Transverse colon (tissue), 4 donors: ENCODE data around the gene ECHS1. TPM values are rescaled to one million over a fixed set of nuclear protein-coding genes. Genes with fewer than 3 reads are reported as not detected.

Experiments
- DNase-seq: peaks from one replicate; pipeline ENCODE4 v3.0.0-alpha.2; 2019
- H3K27ac ChIP-seq, 4 donors: fragments of 200-600 bp; sonication (generic); 2 replicates each; pipeline ENCODE4 v1.5.1; 2016 to 2018; ENCODE audit warnings: inconsistent platforms in 4 of 4
- H3K27me3 ChIP-seq: fragments of 200-600 bp; sonication (generic); 2 replicates; pipeline ENCODE4 v1.5.1; 2017; ENCODE audit warnings: inconsistent platforms
- H3K36me3 ChIP-seq, 4 donors: fragments of 200-600 bp; sonication (generic); 2 replicates each; pipeline ENCODE4 v1.5.1; 2017 to 2019; ENCODE audit warnings: inconsistent platforms in 4 of 4
- H3K4me1 ChIP-seq, 4 donors: fragments of 200-600 bp; sonication (generic); 2 replicates each; pipeline ENCODE4 v1.5.1; 2017 to 2020; ENCODE audit warnings: inconsistent platforms in 4 of 4
- H3K4me3 ChIP-seq, 4 donors: fragments of 200-600 bp; sonication (generic); 1 replicate in 1 of 4; 2 replicates in 3 of 4; pipeline versions ENCODE4 v1.5.1 to v1.6.1; 2017 to 2019; ENCODE audit warnings: inconsistent platforms in 4 of 4
- H3K9me3 ChIP-seq, 2 donors: fragments of 200-600 bp; sonication (generic); 2 replicates each; pipeline ENCODE4 v1.5.1; 2017 to 2019; ENCODE audit warnings: inconsistent platforms in 2 of 2
- EP300 ChIP-seq: sonication (generic); formaldehyde crosslinking; IDR thresholded peaks from one replicate; pipeline ENCODE4 v1.6.1; 2017; ENCODE audit warnings: antibody characterized with exemption, low read depth
- POLR2A ChIP-seq: fragments of 450-650 bp; IDR thresholded peaks from one replicate; pipeline ENCODE4 v1.6.1; 2016; ENCODE audit warnings: antibody characterized with exemption, mild to moderate bottlenecking, moderate library complexity
- POLR2AphosphoS5 ChIP-seq, 3 donors: sonication (generic); formaldehyde crosslinking; IDR thresholded peaks; one replicate each; pipeline ENCODE4 v1.6.1; 2016; ENCODE audit warnings: antibody characterized with exemption in 3 of 3
- WGBS, 2 donors: methylation state at CpG; one replicate each; pipeline ENCODE4 v1.1.5; 2018; ENCODE audit warnings: low coverage in 1 of 2; 5-methylcytosine and 5-hydroxymethylcytosine counted together
- in situ Hi-C, 4 donors: fragments of 200-750 bp; cut with MboI; loops; one replicate each; pipeline versions ENCODE4 v1.15.0 to v1.15.1; 2017; ENCODE audit warnings: low sequenced_read_pairs in 3 of 4, low pct_ligation_motif_present in 1 of 4, low pct_unique_long_range_greater_than_20kb in 1 of 4
- intact Hi-C: fragments of 100-400 bp; cut with DNase I; formaldehyde crosslinking; loops from one replicate; pipeline ENCODE4 v1.15.1; 2023; ENCODE audit warnings: low total_unique reads
- total RNA-seq, 4 donors: library from RNA; depleted of rRNA; stranded (reverse); fragments of >200 nt; gene quantifications; one replicate each; pipeline ENCODE4 v1.1.0, GENCODE V29; 2016
- TF ChIP-seq, protein P1 (sequence below), 5 experiments: fragments of 200-600 bp in 3 of 5; fragments of 450-650 bp in 2 of 5; sonication (generic) in 3 of 5; IDR thresholded peaks; 1 replicate in 2 of 5; 2 replicates in 3 of 5; pipeline ENCODE4 v1.5.1; 2016 to 2017; ENCODE audit warnings: antibody characterized with exemption in 5 of 5, inconsistent platforms in 3 of 5, mild to moderate bottlenecking in 2 of 5, moderate library complexity in 1 of 5

ECHS1 gene
- total RNA-seq, 4 donors from 2014 or later, result 48.3 to 165 (median 120) TPM

DNA sequence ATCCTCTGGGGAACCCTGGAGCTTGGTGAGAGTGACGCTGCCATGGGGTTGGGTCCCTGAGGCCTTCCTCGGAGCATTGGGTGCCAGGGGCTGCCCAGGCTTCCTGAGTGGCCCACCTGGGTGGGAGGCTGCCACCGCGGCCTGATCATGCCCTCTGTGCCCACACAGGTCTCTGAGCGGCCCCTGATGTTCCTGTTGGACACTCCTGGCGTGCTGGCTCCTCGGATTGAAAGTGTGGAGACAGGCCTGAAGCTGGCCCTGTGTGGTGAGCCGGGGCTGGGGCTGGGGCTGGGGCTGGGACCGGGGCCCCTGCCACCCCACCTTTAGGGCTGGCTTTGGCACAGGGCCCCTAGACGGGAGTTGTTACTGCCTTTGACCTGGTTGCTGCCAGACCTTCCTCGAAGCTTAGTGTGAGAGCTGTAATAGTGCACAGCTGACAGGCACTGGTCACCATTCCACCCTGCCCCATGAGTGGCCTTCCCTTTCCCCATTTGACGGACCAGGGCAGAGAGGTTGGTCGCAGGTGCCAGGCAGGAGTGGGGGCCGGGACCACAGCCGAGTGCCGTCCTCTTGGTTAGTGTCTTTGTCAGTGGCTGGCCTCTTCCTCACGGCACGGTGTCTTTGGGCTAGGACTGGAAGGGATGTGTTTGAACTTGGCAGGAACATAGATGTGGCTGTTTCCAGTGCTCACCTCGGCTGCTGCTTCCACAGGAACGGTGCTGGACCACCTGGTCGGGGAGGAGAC, 29.0 kb upstream of the ECHS1 start:
- 95% methylated on average over 18 of the region's 21 CpGs; no CpG with 5 or more reads in 1 of the 2 donors for WGBS, 2 donors
- no peaks in the 10 kb centered on the region for H3K27me3 ChIP-seq
- H3K36me3 ChIP-seq, result peaks cover 0 to 42% (median 5%) of the 10 kb centered on the region in 4 donors
- H3K4me3 ChIP-seq, result no peak overlapping the region
- H3K4me1 ChIP-seq, result peaks cover 0 to 4% (median 0%) of the 10 kb centered on the region in 4 donors
- intact Hi-C loops (no loop called here), in situ Hi-C loops (no loop called here)
- no peak for DNase-seq
- TF ChIP-seq POLR2AphosphoS5 (IDR thresholded peaks at IDR 0.05) (no peak), POLR2A (no peak), EP300 (no peak)
- TF ChIP-seq, protein P1, sequence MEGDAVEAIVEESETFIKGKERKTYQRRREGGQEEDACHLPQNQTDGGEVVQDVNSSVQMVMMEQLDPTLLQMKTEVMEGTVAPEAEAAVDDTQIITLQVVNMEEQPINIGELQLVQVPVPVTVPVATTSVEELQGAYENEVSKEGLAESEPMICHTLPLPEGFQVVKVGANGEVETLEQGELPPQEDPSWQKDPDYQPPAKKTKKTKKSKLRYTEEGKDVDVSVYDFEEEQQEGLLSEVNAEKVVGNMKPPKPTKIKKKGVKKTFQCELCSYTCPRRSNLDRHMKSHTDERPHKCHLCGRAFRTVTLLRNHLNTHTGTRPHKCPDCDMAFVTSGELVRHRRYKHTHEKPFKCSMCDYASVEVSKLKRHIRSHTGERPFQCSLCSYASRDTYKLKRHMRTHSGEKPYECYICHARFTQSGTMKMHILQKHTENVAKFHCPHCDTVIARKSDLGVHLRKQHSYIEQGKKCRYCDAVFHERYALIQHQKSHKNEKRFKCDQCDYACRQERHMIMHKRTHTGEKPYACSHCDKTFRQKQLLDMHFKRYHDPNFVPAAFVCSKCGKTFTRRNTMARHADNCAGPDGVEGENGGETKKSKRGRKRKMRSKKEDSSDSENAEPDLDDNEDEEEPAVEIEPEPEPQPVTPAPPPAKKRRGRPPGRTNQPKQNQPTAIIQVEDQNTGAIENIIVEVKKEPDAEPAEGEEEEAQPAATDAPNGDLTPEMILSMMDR (IDR thresholded peaks at IDR 0.05), result no peak
- H3K27ac ChIP-seq, result peak overlapping the region in 1 of 4 donors; percentile 65
- H3K9me3 ChIP-seq, result no peaks in the 10 kb centered on the region

DNA sequence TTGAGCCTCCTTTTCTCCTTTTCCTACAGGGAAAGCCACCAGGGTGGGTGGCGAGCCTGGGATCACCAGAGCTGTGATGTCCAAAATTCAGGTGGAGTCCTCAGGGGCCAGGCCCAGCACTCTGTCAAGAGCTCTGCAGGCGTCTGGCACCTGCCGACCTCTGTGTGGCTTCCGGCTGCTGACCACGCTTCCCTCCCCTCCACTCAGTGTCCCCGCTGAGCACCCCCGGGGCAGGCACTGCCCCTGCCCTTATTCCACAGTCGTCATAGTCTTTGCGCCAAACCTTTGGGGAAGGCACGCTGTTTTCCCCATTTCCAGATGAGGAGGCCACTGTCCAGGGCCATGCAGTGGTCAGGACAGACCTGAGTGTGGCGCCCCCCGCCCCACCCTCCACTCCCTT, 28.3 kb upstream of the ECHS1 start:
- Histone ChIP-seq H3K36me3 (peaks cover 0 to 42% (median 5%) of the 10 kb centered on the region in 4 donors), H3K27me3 (no peaks in the 10 kb centered on the region), H3K27ac (peak overlapping the region in 2 of 4 donors; percentile 17 to 65), H3K4me3 (no peak overlapping the region), H3K9me3 (no peaks in the 10 kb centered on the region), H3K4me1 (peaks cover 0 to 4% (median 0%) of the 10 kb centered on the region in 4 donors)
- TF ChIP-seq POLR2A (no peak), EP300 (no peak), POLR2AphosphoS5 (IDR thresholded peaks at IDR 0.05) (no peak)
- TF ChIP-seq, protein P1 (IDR thresholded peaks at IDR 0.05), result no peak
- 86% methylated on average over 12 of the region's 12 CpGs; no CpG with 5 or more reads in 1 of the 2 donors for WGBS, 2 donors
- no peak for DNase-seq
- in situ Hi-C loops (no loop called here), intact Hi-C loops (no loop called here)

DNA sequence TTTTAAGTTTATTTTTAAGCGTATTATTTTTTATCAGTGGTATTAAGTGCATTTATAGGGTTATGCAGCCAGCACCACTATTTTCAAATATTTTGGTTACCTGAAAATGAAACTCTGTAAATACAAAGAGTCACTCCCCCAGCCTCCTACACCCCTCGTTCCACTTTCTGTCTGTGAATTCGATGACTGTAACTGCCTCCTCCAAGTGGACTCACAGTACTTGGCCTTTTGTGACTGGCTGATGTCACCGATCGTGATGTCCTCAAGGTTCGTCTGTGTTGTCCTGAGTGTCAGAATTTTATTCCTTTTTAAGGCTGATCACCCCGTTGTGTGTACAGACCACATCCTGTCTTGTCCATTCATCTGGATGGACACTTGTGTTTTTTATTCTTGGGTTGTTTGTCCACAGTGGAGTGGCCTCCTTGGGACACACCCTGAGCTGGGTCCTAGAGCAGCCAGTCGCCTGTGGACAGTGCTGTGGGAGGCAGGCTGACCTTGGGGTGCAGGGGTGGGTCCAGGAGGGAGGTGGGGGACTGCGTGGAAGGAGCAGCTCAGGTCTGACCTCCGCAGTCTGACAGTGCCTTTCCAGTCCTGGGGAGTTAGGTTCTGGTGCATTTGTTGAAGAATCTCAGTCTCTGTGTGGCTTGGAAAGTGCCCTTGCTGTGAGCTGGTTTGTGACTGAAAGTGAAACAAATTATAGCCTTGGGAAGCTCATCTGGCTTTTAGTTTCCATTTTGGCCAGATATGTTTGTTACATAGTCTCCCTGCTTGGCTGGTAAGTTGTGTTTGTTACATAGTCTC, 27.7 kb upstream of the ECHS1 start:
- Histone ChIP-seq H3K4me1 (peaks cover 0 to 4% (median 0%) of the 10 kb centered on the region in 4 donors), H3K4me3 (no peak overlapping the region), H3K27me3 (no peaks in the 10 kb centered on the region), H3K9me3 (no peaks in the 10 kb centered on the region), H3K36me3 (peaks cover 0 to 42% (median 5%) of the 10 kb centered on the region in 4 donors), H3K27ac (peak overlapping the region in 2 of 4 donors; percentile 17 to 65)
- 72 to 77% methylated on average over 7 to 10 of the region's 10 CpGs for WGBS, 2 donors
- intact Hi-C loops (no loop called here), in situ Hi-C loops (no loop called here)
- no peak for TF ChIP-seq POLR2A
- TF ChIP-seq, protein P1 (IDR thresholded peaks at IDR 0.05), result no peak
- TF ChIP-seq POLR2AphosphoS5 (IDR thresholded peaks at IDR 0.05), result no peak
- TF ChIP-seq EP300, result no peak
- DNase-seq, result no peak

DNA sequence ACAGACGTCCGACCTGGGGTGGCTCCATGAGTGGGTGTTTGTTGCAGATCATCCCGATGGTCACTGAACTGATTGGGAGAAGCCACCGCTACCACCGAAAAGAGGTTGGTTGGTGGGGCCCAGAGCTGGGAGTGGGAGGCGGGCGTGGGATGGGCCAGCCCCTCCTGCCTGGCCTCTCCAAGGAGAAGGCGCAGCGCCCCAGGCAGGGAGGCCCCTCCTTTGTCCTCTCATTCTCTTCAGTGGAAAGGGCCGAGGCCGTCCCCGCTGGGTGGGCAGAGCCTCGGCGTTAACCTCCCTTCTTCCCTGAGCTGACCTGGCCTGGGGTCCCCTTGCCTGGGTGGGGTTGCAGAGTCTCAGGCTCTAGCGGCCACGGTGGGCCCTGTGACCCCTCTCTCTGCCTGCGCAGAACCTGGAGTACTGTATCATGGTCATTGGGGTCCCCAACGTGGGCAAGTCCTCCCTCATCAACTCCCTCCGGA, 26.0 kb upstream of the ECHS1 start:
- Histone ChIP-seq H3K9me3 (no peaks in the 10 kb centered on the region), H3K4me1 (peaks cover 5 to 14% (median 8%) of the 10 kb centered on the region in 4 donors), H3K27me3 (no peaks in the 10 kb centered on the region), H3K27ac (no peak overlapping the region), H3K36me3 (peaks cover 0 to 42% (median 5%) of the 10 kb centered on the region in 4 donors), H3K4me3 (no peak overlapping the region)
- no peak for TF ChIP-seq POLR2A
- TF ChIP-seq, protein P1 (IDR thresholded peaks at IDR 0.05), result no peak
- TF ChIP-seq POLR2AphosphoS5 (IDR thresholded peaks at IDR 0.05), result no peak
- TF ChIP-seq EP300, result no peak
- 93% methylated on average over 19 of the region's 19 CpGs; no CpG with 5 or more reads in 1 of the 2 donors for WGBS, 2 donors
- DNase-seq, result no peak
- in situ Hi-C loops, result no loop called here
- intact Hi-C loops, result no loop called here
